Cardiac fibroblast (primary cell): ENCODE results near the gene BTBD6.

ENCODE experiments used
- DNase-seq, 2 donors: peaks; one replicate each; pipeline versions ENCODE4 v3.0.0 to v3.0.0-alpha.2; 2010; ENCODE audit warnings: low read depth in 2 of 2
- H3K4me3 ChIP-seq, 2 donors: replicated peaks in 1 of 2; 1 replicate in 1 of 2; 2 replicates in 1 of 2; pipeline ENCODE4 v1.5.1; 2011; ENCODE audit warnings: low read depth in 2 of 2, low read length in 2 of 2, mild to moderate bottlenecking in 2 of 2, moderate library complexity in 1 of 2
- TF ChIP-seq, protein P1 (sequence below): IDR thresholded peaks from one replicate; pipeline ENCODE4 v1.5.1; 2011; ENCODE audit warnings: low read depth, mild to moderate bottlenecking, low read length, inconsistent platforms

BTBD6 gene

DNA sequence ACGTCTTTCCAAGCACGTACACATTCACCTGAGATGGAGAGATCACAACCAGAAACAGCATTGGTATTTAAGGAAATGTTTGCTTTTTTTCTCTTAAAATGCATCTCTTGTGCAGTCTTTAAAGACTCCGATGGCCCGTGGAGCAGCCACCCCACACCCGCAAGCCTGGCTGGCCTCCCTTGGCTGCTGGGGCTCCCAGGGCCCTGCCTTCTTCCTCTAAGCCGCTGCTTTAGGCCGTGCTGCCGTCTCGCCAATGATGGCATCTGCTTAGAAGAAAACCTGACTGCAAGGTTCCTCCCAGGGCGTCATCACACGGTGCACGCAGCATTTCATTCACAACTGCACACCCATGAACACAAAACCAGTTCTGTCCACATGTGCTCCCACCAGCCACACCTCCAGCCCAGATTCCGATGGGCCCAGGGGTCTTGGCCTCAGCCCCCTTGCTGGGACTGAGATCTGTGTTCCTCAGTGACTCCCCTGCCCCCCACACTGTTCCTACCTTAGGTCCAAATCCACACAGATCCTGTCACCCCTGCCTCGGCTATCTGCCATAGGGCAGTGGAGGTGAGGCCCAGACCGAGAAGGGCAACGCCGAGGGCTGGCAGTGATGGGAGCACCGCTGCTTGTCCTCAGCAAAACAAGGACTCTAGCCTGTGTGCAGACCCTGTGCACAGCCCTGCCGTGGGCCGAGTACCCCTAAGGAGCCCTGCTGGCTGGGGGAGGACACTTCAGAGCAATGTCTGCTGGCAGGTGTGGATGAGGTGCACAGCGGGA, 4.4 kb downstream of the BTBD6 start:
- H3K4me3 ChIP-seq, result no peak overlapping the region
- TF ChIP-seq, protein P1, sequence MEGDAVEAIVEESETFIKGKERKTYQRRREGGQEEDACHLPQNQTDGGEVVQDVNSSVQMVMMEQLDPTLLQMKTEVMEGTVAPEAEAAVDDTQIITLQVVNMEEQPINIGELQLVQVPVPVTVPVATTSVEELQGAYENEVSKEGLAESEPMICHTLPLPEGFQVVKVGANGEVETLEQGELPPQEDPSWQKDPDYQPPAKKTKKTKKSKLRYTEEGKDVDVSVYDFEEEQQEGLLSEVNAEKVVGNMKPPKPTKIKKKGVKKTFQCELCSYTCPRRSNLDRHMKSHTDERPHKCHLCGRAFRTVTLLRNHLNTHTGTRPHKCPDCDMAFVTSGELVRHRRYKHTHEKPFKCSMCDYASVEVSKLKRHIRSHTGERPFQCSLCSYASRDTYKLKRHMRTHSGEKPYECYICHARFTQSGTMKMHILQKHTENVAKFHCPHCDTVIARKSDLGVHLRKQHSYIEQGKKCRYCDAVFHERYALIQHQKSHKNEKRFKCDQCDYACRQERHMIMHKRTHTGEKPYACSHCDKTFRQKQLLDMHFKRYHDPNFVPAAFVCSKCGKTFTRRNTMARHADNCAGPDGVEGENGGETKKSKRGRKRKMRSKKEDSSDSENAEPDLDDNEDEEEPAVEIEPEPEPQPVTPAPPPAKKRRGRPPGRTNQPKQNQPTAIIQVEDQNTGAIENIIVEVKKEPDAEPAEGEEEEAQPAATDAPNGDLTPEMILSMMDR, result no peak
- no peak for DNase-seq

GRCh38 chr14:105253329-105253682, 5.0 kb downstream of the BTBD6 start:
- TF ChIP-seq, protein P1, result no peak
- no peak for DNase-seq
- H3K4me3 ChIP-seq, result no peak overlapping the region

GRCh38 chr14:105255021-105255507, 6.7 kb downstream of the BTBD6 start:
- no peak overlapping the region for H3K4me3 ChIP-seq
- TF ChIP-seq, protein P1, result no peak
- peak; percentile 12 to 15 for DNase-seq

- TF ChIP-seq, protein P1, result no peak
- no peak for DNase-seq
- no peak overlapping the region for H3K4me3 ChIP-seq
Measured at GRCh38 chr14:105256292-105256960, 8.1 kb downstream of the BTBD6 start.

- no peak overlapping the region for H3K4me3 ChIP-seq
- TF ChIP-seq, protein P1, result no peak
- no peak for DNase-seq
Measured at GRCh38 chr14:105257464-105257863, 9.1 kb downstream of the BTBD6 start.

- TF ChIP-seq, protein P1, result no peak
- peak in 1 of 2 donors; percentile 60 for DNase-seq
- H3K4me3 ChIP-seq, result no peak overlapping the region
Measured at GRCh38 chr14:105258846-105259245, 10.5 kb downstream of the BTBD6 start.
